ENCODE data around the gene IRX6. TPM values are rescaled to one million over a fixed set of nuclear protein-coding genes. Genes with fewer than 3 reads are reported as not detected.

The IRX6 gene
- total RNA-seq, 1 experiment from 2014 or later: not detected

DNA sequence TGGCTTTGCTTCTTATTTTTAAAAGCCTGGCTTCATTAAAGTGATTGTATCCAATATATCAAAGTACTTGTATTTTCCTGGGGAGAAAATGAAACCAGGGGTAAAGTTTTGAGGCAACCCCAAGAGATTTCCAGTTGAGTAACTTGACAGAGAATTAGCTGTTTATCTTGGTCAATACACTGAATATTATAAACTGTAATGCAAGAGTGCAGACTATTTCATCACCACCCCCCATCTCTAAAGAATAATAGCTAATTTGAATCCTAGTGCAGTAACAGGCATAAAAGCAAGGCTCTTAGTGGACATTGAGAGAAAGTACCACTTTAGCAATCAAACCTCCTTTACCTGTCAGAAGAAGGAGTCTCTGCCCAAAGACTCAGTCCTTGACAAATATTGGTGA, 27.0 kb downstream of the IRX6 start:
- Histone ChIP-seq H3K23ac (ENCODE audit: insufficient read length, low read depth, low read length) (no peak overlapping the region), H3K18ac (ENCODE audit: insufficient read length, low read depth, low read length) (no peak overlapping the region), H2BK5ac (ENCODE audit: insufficient read length, low read length) (no peak overlapping the region), H3K4me2 (ENCODE audit: insufficient read depth, insufficient read length, low read length) (no peak overlapping the region), H2AK5ac (ENCODE audit: insufficient read length, low read length) (no peak overlapping the region), H3K56ac (ENCODE audit: insufficient read length, low read depth, low read length) (no peak overlapping the region), H2BK20ac (ENCODE audit: low read depth, low read length, poor library complexity, severe bottlenecking) (no peak overlapping the region), H3K27me3 (ENCODE audit: insufficient read depth, low read length) (no peaks in the 10 kb centered on the region), H4K20me1 (ENCODE audit: control insufficient read depth, insufficient read depth, insufficient read length) (no peaks in the 10 kb centered on the region), H3T11ph (ENCODE audit: low read length) (no peak overlapping the region), H3K9ac (ENCODE audit: extremely low read depth, insufficient read length, low read length) (no peak overlapping the region), H3K9me3 (ENCODE audit: control insufficient read depth, low read depth, low read length) (no peaks in the 10 kb centered on the region), H4K8ac (replicated peaks; ENCODE audit: insufficient read length, low read depth, low read length) (no peak overlapping the region), H2BK12ac (ENCODE audit: insufficient read length, low read depth, low read length) (no peak overlapping the region), H4K5ac (ENCODE audit: insufficient read length, low read depth, low read length) (no peak overlapping the region), H3K23me2 (ENCODE audit: insufficient read length, low read depth, low read length, poor library complexity, severe bottlenecking) (no peaks in the 10 kb centered on the region), H3K79me2 (ENCODE audit: insufficient read depth, low read length) (no peaks in the 10 kb centered on the region), H3K27ac (ENCODE audit: insufficient read length, low read depth, low read length) (no peak overlapping the region), H3K14ac (ENCODE audit: insufficient read depth, low read length) (no peak overlapping the region), H4K91ac (ENCODE audit: insufficient read length, low read depth, low read length) (no peak overlapping the region), H3K4me1 (ENCODE audit: insufficient read depth, low read length) (no peaks in the 10 kb centered on the region), H2BK15ac (ENCODE audit: low read depth, low read length) (no peak overlapping the region), H2AFZ (ENCODE audit: low read length) (no peak overlapping the region), H3K79me1 (ENCODE audit: insufficient read depth, low read depth, low read length, poor library complexity, severe bottlenecking) (no peaks in the 10 kb centered on the region), H2BK120ac (ENCODE audit: low read depth, low read length, poor library complexity, severe bottlenecking) (no peak overlapping the region), H3K4ac (ENCODE audit: low read depth, low read length) (no peak overlapping the region)
- Mint-ChIP-seq H3K4me1 (no peaks in the 10 kb centered on the region), H3K4me3 (no peak overlapping the region), H3K36me3 (ENCODE audit: insufficient read depth in 1 of 3, low read depth in 3 of 3) (no peaks in the 10 kb centered on the region), H3K27me3 (ENCODE audit: low read depth) (peaks cover 14% of the 10 kb centered on the region), H3K27ac (no peak overlapping the region), H3K9me3 (no peaks in the 10 kb centered on the region)
- DNase-seq: no peak
- TF ChIP-seq, protein P1, sequence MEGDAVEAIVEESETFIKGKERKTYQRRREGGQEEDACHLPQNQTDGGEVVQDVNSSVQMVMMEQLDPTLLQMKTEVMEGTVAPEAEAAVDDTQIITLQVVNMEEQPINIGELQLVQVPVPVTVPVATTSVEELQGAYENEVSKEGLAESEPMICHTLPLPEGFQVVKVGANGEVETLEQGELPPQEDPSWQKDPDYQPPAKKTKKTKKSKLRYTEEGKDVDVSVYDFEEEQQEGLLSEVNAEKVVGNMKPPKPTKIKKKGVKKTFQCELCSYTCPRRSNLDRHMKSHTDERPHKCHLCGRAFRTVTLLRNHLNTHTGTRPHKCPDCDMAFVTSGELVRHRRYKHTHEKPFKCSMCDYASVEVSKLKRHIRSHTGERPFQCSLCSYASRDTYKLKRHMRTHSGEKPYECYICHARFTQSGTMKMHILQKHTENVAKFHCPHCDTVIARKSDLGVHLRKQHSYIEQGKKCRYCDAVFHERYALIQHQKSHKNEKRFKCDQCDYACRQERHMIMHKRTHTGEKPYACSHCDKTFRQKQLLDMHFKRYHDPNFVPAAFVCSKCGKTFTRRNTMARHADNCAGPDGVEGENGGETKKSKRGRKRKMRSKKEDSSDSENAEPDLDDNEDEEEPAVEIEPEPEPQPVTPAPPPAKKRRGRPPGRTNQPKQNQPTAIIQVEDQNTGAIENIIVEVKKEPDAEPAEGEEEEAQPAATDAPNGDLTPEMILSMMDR (conservative IDR thresholded peaks at IDR 0.05): no peak
